AG20443 (cell line): ENCODE results near the gene LRRC36.
A peak's percentile ranks its signal among the peaks of the same experiment; 100 is the strongest.

Experiments used
- DNase-seq: peaks from one replicate; pipeline ENCODE4 v3.0.0; 2012; ENCODE audit warnings: low spot score, mixed read lengths

LRRC36 gene

DNA sequence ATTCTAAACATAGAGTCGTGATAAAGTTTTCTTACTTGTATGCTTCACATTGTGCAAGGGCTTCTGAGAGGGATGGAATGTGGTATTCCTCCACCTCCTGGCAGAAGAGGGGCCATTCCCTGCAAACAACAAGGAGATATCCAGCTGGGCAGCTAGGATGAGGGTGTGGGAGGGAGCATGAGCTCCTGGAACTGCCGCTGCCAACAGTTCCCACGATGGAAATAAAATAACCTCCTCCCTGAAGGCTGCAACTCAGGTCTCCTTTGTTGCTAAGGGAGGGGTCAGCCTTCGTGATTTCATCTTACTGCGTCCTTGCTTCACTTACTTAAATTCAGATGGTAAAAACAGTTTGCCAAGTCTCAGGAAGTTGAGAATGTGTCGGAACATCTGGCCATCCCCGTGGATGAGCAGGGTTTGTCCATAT, 31.7 kb upstream of the LRRC36 start:
- DNase-seq, result peak; percentile 81

DNA sequence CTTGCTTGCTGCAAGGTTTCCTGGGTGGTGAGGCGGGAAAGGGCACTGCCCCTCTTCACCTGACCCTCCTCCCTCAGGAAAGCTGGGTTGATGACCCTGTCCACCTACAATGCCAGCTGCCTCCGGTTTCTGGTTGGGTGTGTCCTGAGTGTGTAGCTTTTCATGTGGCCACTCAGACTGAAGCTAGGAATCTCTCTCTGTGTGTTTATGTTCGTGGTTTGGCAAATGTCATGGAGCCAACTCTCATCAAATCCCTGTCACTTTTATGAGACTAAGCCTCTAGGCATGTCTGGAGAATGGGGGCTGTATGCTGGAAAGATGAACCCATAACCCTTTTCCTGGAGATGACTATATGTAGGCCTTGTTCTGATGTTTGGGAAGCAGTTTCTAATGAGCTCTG, 30.2 kb upstream of the LRRC36 start:
- peak; percentile 70 for DNase-seq

DNA sequence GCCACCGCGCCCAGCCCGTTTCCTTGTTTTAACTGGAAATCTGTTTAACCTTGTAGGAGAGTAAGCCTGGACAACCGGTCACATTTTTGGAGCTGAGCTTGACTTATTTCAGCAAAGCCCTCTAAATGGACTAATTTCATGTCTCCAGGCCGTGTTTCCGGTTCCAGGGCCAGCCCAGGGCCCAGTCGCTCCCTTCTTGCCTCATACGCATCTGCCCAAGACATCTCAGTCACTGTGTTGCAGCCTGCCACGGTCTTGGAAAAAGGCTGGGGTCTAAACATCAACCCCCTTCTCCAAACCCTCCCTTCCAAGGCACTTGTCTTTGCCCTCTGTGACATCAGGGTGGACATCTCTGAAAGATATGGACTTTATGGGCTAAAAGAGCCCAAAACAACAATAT, 28.3 kb upstream of the LRRC36 start:
- no peak for DNase-seq

DNA sequence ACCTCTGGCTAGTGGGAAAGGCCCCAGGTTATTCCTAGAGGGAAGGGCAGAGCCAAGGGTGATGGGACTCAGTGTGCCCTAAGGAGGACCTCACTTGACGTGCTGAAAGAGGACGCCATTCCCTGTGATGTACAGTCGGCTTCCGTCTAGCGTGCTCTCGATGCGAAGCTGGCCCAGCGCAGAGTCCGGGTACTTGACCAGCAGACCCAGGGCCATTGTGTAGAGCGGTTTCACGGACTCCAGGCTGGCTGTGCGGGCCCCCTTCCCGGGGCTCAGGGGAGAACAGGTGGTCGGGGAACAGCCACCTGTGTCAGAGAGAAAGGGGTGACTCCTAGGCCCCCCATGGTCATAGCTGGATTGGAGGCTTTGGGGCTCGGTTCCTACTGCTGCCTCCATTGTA, 27.3 kb upstream of the LRRC36 start:
- no peak for DNase-seq

DNA sequence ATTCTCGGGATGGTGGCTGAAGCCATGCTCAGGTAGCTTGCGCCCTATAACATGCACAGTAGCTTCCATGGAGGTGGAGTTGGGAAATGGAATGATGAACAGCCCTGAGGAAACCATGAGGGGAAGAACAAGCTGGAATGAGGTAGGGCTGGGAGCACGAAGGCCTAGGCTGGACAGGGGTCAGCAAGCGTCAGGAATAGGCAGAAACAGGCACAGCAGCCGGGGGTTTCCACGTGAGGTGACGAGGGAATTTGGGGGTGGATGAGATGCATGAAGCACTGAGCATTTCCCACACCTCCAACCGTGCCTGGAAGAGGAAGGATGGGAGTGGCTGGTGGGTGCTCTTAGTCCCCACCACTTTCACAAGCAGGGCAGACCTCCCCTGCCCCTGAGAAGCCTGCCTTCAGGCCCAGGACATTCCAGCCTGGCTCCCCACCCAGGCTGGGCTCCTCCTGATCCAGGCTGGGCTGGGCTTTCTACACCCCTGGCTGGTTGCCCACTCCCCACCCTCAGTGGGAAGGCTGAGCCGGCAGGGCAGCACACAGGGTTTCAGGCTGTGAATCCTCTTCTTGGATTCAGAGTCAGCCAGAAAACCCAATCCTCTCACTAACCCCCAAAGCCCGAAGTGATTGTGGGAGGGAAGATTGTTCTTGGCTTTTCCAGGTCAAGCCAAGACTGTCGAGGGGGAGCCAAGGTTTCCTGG, 25.4 kb upstream of the LRRC36 start:
- peak; percentile 50 for DNase-seq

DNA sequence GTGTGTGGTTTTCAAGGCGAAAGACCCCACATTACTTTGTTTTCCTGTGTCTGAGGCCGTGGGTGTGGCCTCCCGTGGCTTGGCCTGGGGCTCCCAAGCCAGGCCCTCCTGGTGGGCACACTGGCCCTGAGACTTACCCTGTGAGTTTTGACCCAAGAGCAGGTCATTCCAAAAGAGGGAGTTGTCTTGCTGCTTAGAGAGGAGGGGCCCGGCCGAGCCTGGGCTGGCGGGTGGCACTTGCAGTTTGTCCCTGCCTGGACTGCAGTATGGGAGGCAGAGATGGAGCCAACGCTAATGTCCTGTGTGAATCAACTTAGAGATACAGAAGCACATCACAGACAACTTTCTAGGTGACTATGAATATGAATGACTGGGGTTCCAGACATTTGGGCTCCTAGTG, 24.5 kb upstream of the LRRC36 start:
- no peak for DNase-seq

DNA sequence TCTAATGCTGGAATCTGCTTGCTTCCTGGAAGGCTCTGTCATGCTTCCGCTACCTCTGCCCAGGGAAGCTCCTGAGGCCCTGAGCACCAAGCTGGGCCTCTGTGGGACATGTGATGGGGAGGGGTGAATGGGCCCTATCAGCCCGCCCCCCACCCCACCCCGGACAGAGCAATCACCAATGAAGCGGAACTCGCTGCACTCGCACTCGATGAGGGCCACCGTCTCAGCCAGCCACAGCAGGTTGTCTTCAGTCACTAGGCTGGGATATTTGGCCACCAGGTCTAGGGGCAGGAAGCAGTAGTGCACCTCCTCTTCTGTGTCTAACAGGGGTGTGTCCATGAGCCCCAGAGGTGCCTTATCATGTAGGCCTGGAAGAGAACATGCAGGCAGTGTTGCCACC, 23.6 kb upstream of the LRRC36 start:
- DNase-seq, result no peak

DNA sequence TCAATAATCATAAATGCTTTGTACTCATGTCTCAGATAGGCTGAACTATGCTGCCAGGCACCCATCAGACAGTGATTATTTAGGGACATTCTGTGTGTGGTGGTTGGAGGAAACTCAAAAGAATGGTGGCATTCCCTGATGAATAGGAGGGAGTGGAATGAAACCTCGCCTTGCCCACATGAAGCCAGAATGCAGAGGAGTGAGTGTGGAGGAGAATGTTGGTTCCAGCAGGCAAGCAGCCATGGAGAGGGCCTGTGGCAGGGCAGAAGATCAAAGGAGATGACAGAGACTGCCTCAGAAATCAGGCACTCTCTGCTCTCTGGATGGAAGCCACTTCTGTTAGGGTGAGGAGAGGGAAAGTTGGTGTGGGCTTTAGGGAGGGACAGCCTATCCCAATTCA, 22.6 kb upstream of the LRRC36 start:
- peak; percentile 62 for DNase-seq

DNA sequence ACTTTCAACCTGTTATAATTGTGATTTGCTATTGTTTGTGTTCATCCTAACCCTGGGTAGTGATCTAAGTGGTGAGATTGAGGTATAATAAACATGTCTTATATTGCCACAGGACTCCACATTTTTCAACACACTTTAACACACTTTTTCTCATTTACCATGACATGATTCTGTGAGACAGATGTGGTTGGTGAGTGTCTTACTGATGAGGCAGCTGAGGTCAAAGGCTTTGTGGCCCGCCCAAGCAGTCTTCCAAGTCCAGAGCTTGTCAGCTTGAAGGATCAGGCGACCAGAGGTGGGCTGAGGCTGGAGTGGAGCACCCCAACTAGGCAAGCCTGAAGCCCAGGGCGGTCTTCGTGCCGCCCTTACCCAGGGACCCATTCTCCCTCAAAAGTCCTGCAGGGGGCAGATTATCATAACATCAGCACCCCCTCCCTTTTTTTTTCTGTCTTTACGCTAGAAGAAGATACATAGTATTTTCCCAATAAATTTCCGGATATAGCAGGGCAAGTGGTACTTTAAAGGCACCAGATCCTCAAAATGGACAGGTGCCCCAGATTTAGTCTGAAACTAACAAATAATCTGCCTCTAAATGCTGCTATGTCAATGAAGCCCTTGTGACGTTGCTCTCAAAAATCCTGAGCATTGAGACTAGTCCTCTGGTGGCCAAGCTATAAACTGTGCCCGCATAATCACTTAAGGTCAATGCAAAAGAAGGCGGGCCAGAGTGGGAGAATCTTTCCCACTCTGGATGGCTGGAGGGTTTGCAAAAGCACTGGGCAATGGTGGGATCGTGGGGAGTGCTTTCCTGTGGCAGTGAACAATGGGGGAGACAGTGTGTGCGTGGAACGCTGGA, 21.2 kb upstream of the LRRC36 start:
- DNase-seq, result no peak

DNA sequence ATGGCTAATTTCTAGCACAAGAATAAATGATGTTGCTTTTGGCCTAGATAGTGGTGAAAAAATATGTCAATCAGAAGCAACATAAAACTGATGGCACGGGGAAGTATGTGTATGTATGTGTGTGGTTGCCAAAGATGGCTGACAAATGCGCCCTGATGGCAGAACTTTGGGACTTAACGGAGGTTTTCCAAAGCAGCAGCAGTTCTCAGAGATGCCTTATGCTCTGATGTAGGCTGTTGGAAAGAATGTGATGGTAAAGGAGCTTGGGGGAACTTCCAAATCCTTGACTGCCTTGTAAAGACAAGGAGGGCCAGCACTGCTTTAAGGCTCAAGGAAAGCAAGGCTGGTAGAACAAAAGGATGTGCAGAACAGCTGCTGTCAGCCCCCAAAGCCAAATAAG, 16.1 kb upstream of the LRRC36 start:
- DNase-seq, result no peak

DNA sequence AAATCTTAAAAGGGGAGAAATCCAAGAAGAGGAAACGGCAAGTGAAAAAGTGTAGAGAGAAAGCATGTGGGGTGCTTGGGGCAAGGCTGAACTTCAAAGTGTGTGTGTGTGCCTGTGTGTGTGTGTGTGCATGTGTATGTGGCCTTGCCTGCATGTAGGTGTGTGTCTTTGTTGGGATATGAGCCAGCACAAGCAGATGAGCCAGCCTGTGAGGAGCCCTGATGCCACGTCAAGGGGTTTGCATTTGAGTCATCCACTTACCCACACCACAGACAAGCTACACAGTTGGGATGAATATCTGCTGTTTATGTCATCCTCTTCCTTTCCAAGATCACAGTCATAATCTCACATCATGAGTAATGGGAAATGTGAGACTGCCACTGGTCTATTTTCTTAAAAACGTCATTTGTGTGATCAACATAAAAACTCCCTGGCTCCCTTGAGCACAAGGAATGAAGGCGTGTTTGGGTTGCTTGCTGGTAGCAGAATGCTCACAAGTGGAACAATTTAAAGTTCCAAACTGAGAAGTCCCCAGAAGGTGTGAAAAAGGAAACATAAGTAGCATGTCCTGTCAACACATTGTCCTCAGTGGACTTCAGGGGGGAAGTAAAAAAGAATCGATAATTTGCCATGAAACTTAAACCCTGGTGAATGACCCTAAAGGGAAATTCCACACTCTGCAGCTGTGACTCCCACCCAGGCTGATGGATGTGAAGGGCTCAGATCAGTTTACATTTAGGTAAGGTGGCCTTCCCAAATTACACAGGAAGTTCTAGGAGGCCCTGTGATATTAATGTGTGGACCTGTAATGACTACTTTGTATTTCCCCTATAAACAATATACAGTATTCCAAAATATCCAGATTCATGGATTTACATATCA, 14.8 kb upstream of the LRRC36 start:
- DNase-seq, result peak; percentile 97

DNA sequence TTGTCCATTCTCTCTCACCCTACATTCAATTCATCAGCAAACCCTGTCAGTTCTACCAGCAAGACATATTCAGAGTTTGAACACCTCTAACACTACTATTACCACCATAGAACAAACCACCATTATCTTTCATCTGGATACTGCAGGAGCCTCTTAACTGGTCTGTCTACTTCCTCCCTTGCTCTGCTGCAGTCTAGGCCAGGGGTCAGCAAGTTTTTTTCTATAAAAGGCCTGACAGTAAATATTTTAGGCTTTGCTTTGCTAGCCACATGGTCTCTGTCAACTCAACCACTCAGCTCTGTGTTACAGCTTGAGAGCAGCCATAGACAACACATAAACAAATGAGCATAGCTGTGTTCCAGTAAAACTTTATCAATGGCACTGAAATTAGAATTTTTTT, 13.9 kb upstream of the LRRC36 start:
- no peak for DNase-seq

DNA sequence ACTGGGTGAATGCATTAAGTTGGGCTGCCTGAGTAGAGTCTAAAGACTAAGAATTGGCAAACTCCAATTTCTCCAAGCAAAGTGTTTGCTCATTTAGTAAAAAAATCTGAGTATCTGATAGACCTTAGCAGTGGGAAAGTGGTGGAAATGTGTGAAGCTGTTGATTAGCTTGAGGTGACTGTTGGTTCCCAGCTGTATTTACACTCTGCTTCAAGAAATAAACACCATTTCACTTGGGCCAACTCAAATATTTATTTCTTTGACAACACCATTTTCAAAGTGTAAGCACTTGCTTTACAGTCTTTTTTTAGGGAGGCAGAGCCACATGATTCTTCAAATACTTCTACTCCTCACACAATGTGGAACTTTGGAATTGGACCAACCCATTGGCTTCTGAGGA, 8.8 kb upstream of the LRRC36 start:
- no peak for DNase-seq

DNA sequence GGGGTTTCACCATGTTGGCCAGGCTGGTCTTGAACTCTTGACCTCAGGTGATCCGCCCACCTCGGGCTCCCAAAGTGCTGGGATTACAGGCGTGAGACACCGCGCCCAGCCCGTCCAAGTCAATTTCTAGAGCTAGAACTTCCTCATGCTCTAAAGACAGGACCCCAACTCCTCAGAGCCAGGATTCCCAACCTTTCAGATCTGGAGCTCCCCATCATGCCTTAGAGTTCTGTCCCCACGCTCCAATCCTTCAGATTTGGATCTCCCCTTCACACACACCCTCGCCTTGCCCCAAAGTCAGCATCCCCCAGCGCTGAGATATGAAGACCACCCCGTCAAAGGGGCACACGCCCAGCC, 522 bp upstream of the LRRC36 start:
- no peak for DNase-seq

DNA sequence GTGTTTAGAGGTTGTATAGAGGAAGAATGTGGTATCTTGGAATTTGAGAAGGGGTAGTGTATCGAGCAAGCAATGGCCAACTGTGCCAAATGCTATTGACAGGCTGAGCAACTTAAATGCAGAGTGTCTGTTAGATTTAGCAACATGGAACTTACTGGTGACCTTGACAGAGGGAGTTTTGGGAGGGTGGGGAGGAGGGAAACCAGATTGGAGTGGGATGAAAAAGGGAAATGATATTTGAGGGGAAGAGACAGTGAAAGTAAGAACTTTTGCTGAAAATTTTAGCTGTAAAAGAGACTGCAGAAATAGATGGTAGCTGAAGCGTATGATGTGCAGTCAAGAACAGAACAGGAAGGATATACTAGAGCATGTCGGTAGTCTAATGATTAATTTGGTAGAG, 1.1 kb downstream of the LRRC36 start:
- DNase-seq, result no peak

DNA sequence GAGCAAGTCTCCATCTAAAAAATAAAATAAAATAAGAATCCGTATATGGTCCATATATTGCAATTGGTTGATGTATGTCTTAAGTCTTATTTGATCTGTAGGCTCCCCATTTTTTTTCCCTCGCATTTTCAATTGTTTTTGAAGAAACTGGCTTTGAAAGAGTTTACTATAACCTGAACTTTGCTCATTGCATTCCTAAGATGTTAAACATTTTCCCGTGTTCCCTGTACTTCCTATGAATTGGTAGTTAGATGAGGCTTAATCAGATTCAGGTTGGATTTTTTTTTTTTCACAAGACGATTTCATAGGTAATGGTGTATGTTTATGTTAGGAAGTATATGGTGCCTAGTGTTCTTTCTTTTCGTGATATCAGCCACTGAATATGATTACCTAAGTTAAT, 3.3 kb downstream of the LRRC36 start:
- no peak for DNase-seq

DNA sequence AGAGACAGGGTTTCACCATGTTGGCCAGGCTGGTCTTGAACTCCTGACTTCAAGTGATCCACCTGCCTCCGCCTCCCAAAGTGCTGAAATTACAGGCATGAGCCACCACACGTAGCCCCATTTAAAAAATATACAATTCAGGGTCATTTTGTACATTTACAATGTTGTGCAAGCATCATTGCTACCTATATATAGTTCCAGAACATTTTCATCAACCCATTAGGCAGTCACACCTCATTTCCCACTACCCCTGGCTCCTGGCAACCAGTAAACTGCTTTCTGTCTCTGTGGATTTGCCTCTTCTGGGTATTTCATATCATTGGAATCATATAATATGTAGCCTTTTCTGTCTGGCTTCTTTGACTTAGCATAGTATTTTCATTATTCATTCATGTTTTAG, 6.7 kb downstream of the LRRC36 start:
- DNase-seq, result no peak

DNA sequence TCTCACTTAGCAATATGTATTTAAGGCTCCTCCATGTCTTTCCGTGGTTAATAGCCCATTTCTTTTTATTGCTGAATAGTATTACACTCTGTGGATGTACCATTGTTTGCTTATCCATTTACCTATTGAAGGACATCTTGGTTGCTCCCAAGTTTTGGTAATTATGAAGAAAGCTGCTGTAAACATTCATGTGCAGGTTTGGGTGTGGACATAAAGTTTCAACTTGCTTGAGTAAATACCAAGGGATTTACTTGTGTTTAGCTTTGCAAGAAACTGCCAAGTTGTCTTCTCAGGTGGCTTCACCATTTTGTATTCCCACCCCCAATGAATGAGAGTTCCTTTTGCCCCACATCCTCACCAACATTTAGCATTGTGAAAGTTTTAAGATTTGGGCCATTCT, 9.5 kb downstream of the LRRC36 start:
- no peak for DNase-seq

DNA sequence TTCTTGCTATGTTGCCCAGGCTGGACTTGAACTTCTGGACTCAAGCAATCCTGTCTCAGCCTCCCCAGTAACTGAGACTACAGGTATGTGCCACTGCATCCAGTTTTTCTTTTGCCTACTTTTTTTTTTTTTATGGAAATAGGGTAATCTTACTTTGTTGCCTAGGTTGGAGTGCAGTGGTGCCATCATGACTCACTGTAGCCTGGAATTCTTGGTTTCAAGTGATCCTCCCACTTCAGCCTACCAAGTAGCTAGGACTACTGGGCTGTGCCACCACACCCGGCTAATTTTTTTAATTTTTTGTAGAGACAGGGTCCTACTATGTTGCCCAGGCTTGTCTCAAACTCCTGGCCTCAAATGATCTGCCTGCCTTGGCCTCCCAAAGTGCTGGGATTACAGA, 10.0 kb downstream of the LRRC36 start:
- DNase-seq, result no peak

DNA sequence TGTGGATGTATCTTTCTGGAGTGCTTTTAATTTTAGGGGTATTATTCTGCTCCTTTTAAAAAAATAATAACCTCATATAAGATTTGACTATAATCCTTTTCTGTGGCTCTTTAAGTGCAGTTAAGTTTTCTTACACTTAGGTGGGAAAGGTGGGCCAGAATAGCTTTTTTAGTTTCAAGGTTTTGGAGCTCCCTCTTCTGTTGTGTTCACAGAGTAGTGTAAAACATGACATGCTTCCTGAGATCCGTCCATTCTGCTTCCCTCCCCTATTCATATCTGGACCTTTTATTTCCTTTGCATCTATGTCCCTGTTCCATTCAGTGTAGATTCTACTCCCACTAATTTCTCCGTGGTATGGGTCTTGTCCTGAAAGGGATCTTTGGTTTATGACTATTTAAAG, 12.8 kb downstream of the LRRC36 start:
- DNase-seq, result peak; percentile 25

DNA sequence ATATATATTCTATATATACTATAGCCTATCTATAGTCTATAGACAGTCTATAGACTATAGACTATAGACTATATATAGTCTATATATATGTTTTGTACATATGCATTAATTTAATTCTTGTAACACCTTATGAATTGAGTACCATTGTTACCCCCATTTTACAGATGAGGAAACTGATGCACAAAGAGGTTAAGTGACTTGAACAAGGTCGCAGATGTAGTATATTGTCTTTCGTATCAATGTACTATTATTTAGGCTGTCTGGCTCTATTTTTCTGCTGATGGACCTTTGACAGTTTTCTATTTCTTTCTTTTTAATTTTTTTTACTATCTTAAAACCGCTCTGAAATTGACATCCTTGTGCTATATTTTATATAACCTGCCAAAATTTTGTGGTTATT, 14.6 kb downstream of the LRRC36 start:
- DNase-seq, result no peak

DNA sequence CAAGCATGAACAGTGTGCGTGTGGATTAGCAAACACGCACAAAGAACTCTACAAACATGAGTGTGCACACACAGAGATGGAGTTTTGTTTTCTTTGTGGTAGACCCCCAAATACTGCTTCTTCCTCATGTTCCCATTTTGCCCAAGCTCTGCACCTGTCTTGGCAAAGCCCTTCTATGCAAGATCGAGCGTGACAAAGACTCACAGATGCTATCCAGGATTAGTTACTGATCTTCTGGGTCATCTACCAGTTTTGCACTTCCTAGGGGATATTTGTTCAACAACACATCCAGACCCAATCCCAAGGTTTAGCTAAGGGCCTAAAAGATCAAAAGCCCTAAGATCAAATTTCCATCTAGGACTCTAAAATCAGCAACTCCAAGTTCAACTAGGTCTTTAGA, 16.0 kb downstream of the LRRC36 start:
- no peak for DNase-seq

DNA sequence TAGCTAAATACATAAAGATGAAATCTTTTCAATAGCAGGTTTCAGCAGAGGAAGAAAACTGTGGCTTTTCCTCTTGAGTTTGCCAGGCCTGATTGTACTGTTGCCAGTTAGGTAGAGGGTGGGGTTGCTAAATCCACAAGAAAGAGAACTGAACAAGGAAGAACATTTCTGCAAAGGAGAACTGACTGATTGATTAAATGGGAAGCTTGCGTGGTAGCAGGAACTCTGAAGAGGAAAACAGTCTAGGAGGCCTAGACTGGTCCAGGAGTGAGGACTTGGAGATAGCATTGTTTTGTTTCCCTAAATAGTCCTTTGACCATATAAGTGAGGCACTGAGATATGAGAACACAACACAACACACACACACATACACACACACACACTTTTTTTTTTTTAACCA, 18.8 kb downstream of the LRRC36 start:
- DNase-seq, result no peak
